Thyroid gland (tissue), 4 donors: ENCODE results near the gene PITPNB. TPM values are rescaled to one million over a fixed set of nuclear protein-coding genes. Genes with fewer than 3 reads are reported as not detected.

ENCODE experiments used
- DNase-seq, 2 donors: peaks; one replicate each; pipeline ENCODE4 v3.0.0-alpha.2; 2019
- H3K27ac ChIP-seq, 3 donors: fragments of 200-600 bp; sonication (generic); 1 replicate in 2 of 3; 2 replicates in 1 of 3; pipeline ENCODE4 v1.5.1; 2016 to 2019; ENCODE audit warnings: mild to moderate bottlenecking in 1 of 3, moderate library complexity in 1 of 3
- H3K27me3 ChIP-seq: fragments of 200-600 bp; sonication (generic); one replicate; pipeline ENCODE4 v1.5.1; 2019
- H3K36me3 ChIP-seq, 2 donors: fragments of 200-600 bp; sonication (generic); one replicate each; pipeline ENCODE4 v1.5.1; 2016 to 2019
- H3K4me1 ChIP-seq, 2 donors: fragments of 200-600 bp; sonication (generic); one replicate each; pipeline ENCODE4 v1.5.1; 2017 to 2019
- H3K4me3 ChIP-seq, 3 donors: fragments of 200-600 bp; sonication (generic); replicated peaks in 1 of 3; 1 replicate in 2 of 3; 2 replicates in 1 of 3; pipeline ENCODE4 v1.5.1; 2016; ENCODE audit warnings: mild to moderate bottlenecking in 1 of 3
- H3K9me3 ChIP-seq: fragments of 200-600 bp; sonication (generic); one replicate; pipeline ENCODE4 v1.5.1; 2017
- POLR2A ChIP-seq, 2 donors: fragments of 450-650 bp; IDR thresholded peaks; one replicate each; pipeline ENCODE4 v1.6.1; 2017; ENCODE audit warnings: antibody characterized with exemption in 2 of 2, mild to moderate bottlenecking in 2 of 2, moderate library complexity in 1 of 2
- WGBS, 2 donors: methylation state at CpG; one replicate each; pipeline ENCODE4 v1.1.5; 2017; 5-methylcytosine and 5-hydroxymethylcytosine counted together
- intact Hi-C: fragments of 100-400 bp; cut with DNase I; formaldehyde crosslinking; loops from one replicate; pipeline ENCODE4 v1.15.1; 2023
- total RNA-seq, 4 donors: library from RNA; depleted of rRNA; stranded (reverse); fragments of >200 nt; gene quantifications; one replicate each; pipeline ENCODE4 v1.2.3, GENCODE V29; 2016
- TF ChIP-seq, protein P1 (sequence below), 6 experiments: fragments of 200-600 bp in 3 of 6; fragments of 450-650 bp in 3 of 6; sonication (generic) in 3 of 6; IDR thresholded peaks; one replicate each; pipeline ENCODE4 v1.5.1; 2016 to 2019; ENCODE audit warnings: antibody characterized with exemption in 6 of 6, mild to moderate bottlenecking in 2 of 6, inconsistent platforms in 1 of 6, moderate library complexity in 1 of 6

PITPNB gene
- total RNA-seq, 4 donors from 2014 or later: 30.7 to 54.4 (median 42.6) TPM

DNA sequence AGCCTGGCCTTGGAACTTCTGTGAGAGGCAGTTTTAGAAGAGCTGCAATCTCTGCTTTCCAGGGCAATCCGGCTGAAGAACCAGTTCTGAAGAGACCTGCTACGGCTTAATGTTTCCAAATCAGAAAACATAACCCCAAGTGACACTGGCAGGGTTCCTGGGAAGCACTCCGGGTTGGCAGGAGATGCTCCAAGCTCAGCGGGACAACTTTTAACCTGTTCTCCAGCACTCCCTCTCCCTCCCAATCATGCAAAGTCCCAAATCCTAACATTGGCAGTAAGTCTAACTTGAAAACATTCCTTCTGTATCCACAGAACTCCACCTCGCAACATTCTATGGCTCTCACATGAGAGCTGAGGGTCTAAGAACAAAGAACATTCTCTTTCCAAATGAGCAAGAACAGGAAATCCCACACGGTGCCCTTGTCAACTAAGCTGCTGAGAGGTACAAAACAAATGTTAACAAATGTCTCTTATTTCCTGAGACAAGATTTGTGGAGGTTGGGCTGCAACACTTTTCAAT, 69.0 kb downstream of the PITPNB start:
- Histone ChIP-seq H3K9me3 (no peaks in the 10 kb centered on the region), H3K4me3 (no peak overlapping the region), H3K36me3 (peaks cover 0 to 18% of the 10 kb centered on the region in 2 donors), H3K4me1 (peaks cover 9 to 13% of the 10 kb centered on the region in 2 donors), H3K27ac (no peak overlapping the region), H3K27me3 (no peaks in the 10 kb centered on the region)
- 22 to 28% methylated on average over 6 of the region's 6 CpGs for WGBS, 2 donors
- no peak for TF ChIP-seq POLR2A (IDR thresholded peaks at IDR 0.05)
- peak; percentile 42 to 60 for DNase-seq
- intact Hi-C loops: no loop called here

DNA sequence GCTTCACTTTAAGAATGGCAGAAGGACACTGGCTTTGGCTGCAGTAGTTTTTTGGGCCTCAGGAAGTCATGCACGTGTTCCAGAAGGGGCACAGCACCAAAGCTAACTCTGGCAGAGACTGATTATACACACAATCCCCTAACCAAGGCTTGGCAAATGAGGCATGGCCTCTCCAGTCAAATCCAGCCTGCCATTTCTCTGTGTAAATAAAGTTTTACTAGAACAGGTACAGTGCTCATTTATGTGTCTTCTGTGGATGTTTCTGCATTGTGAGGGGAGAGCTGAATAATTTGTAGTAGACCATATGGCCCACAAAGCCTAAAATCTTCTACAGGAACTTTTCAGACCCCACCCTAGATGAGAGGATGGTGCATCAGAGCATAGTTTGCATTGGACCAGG, 71.1 kb downstream of the PITPNB start:
- TF ChIP-seq, protein P1, sequence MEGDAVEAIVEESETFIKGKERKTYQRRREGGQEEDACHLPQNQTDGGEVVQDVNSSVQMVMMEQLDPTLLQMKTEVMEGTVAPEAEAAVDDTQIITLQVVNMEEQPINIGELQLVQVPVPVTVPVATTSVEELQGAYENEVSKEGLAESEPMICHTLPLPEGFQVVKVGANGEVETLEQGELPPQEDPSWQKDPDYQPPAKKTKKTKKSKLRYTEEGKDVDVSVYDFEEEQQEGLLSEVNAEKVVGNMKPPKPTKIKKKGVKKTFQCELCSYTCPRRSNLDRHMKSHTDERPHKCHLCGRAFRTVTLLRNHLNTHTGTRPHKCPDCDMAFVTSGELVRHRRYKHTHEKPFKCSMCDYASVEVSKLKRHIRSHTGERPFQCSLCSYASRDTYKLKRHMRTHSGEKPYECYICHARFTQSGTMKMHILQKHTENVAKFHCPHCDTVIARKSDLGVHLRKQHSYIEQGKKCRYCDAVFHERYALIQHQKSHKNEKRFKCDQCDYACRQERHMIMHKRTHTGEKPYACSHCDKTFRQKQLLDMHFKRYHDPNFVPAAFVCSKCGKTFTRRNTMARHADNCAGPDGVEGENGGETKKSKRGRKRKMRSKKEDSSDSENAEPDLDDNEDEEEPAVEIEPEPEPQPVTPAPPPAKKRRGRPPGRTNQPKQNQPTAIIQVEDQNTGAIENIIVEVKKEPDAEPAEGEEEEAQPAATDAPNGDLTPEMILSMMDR (IDR thresholded peaks at IDR 0.05): no peak
- no peak for TF ChIP-seq POLR2A (IDR thresholded peaks at IDR 0.05)
- no peak overlapping the region for H3K4me3 ChIP-seq
- WGBS, 2 donors: 83% methylated on average over 1 of the region's 1 CpG; no CpG with 5 or more reads in 1 of the 2 donors
- H3K27ac ChIP-seq: no peak overlapping the region
- H3K27me3 ChIP-seq: no peaks in the 10 kb centered on the region
- H3K36me3 ChIP-seq: peaks cover 0 to 11% of the 10 kb centered on the region in 2 donors
- intact Hi-C loops: no loop called here
- no peak for DNase-seq
- peaks cover 9 to 13% of the 10 kb centered on the region in 2 donors for H3K4me1 ChIP-seq
- H3K9me3 ChIP-seq: no peaks in the 10 kb centered on the region

DNA sequence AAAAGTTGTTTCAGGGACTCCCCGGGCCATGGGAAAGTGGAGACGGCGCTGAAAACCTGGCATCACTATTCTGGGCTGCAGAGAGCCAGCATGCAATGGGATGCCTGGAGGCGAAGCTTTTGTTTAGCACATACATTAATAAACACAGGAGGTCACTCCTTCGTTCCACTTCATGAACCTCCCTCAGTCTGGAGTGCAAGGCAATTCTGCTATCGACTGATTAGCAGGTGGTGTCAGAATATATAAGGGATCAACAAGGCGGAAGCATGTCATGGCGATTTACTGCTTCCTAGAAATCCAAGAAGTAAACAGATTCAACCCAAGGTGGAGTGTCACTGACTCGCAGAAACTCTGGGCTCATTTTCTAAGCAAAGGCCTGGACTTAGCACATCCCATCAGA, 72.1 kb downstream of the PITPNB start:
- intact Hi-C loops: no loop called here

DNA sequence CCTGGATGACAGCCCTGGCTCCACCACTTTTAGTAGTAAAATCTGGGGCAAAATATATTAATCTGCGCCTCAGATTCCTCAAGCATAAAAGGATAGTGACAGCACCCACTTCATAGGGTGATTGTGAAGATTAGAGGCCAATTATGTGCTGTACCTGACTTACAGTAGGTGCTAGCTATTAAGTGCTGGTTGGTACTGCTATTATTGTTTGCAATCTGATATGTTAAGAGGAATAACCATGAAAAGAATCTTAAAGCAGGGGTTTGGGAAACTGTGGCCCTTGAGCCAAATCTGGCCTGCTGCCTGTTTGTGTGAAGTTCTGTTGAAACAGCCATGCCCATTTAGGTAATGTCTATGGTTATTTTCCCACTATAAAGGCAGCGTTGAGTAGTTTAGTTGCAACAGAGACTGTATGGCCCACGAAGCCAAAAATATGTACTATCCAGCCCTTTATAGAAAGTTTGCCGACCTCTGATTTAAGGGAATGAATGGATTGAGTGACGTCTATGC, 72.8 kb downstream of the PITPNB start:
- intact Hi-C loops: no loop called here
- no peak for DNase-seq
- no peaks in the 10 kb centered on the region for H3K27me3 ChIP-seq
- 87 to 89% methylated on average over 5 of the region's 5 CpGs for WGBS, 2 donors
- H3K4me1 ChIP-seq: peaks cover 9 to 13% of the 10 kb centered on the region in 2 donors
- no peaks in the 10 kb centered on the region for H3K36me3 ChIP-seq
- H3K27ac ChIP-seq: no peak overlapping the region
- no peaks in the 10 kb centered on the region for H3K9me3 ChIP-seq
- H3K4me3 ChIP-seq: no peak overlapping the region
- TF ChIP-seq, protein P1 (IDR thresholded peaks at IDR 0.05): no peak
- no peak for TF ChIP-seq POLR2A (IDR thresholded peaks at IDR 0.05)

More for the DNA sequence above, 72.1 kb downstream of the PITPNB start:
- Histone ChIP-seq H3K9me3 (no peaks in the 10 kb centered on the region), H3K27me3 (no peaks in the 10 kb centered on the region), H3K27ac (no peak overlapping the region), H3K36me3 (peaks cover 0 to 6% of the 10 kb centered on the region in 2 donors), H3K4me3 (no peak overlapping the region), H3K4me1 (peaks cover 9 to 13% of the 10 kb centered on the region in 2 donors)
- DNase-seq: no peak
- TF ChIP-seq, protein P1 (IDR thresholded peaks at IDR 0.05): no peak
- no peak for TF ChIP-seq POLR2A (IDR thresholded peaks at IDR 0.05)
- 84 to 87% methylated on average over 9 of the region's 9 CpGs for WGBS, 2 donors

DNA sequence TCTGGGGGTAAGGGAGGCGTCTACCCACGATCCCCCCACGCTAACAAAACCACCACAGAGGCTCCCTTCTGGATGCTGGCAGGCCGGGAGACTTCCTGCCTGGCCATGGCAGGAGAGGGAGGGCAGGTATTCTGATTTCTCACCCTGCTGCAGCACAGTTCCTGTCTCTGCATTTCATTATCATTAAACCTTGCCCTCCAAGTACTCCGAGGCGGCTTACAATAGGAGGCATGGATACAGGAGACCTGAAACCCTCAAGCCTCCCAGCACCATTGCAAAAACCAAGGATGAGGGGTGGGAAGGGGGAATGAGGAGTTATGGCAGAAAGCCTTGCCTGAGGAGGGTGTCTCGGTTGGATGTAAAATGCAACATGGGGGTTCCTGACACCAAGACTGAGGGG, 73.4 kb downstream of the PITPNB start:
- no peak for DNase-seq
- H3K27ac ChIP-seq: no peak overlapping the region

More for the DNA sequence above, 73.4 kb downstream of the PITPNB start:
- no peak for TF ChIP-seq POLR2A (IDR thresholded peaks at IDR 0.05)
- TF ChIP-seq, protein P1 (IDR thresholded peaks at IDR 0.05): no peak
- intact Hi-C loops: no loop called here
- Histone ChIP-seq H3K4me1 (peaks cover 9 to 13% of the 10 kb centered on the region in 2 donors), H3K4me3 (no peak overlapping the region), H3K9me3 (no peaks in the 10 kb centered on the region), H3K36me3 (no peaks in the 10 kb centered on the region), H3K27me3 (no peaks in the 10 kb centered on the region)
- WGBS, 2 donors: 86 to 88% methylated on average over 7 of the region's 7 CpGs
